C4-2B (cell line): ENCODE results near the gene AHRR.

Source experiments
- H3K27ac ChIP-seq: fragments of 450-650 bp; 2 replicates; pipeline ENCODE4 v1.5.1; 2017
- ZFX ChIP-seq: fragments of 450-650 bp; IDR thresholded peaks from 2 replicates; pipeline ENCODE4 v1.6.1; 2017
- TF ChIP-seq, protein P1 (sequence below): fragments of 450-650 bp; conservative IDR thresholded peaks from 2 replicates; pipeline ENCODE4 v1.5.1; 2017; ENCODE audit warnings: mild to moderate bottlenecking

Gene AHRR

DNA sequence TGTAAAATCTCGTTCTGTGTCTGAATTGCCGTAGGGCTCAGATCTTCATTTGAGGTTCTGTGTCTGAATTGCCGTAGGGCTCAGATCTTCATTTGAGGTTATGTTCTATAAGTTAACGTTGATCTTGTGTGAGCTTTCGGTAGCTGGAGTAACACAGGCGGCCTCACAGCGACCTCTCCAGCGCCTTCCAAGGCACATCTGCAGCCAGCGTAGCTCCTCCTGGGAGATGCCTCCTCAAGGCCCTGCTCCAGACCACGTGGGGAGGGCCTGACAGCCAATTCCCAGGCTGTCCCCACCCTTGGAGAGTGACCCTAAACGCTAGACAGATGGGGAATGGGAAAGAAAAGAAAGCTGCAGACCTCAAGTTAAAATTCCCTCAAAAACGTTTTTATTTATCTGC is 8.7 kb upstream of the AHRR start:
- TF ChIP-seq, protein P1, sequence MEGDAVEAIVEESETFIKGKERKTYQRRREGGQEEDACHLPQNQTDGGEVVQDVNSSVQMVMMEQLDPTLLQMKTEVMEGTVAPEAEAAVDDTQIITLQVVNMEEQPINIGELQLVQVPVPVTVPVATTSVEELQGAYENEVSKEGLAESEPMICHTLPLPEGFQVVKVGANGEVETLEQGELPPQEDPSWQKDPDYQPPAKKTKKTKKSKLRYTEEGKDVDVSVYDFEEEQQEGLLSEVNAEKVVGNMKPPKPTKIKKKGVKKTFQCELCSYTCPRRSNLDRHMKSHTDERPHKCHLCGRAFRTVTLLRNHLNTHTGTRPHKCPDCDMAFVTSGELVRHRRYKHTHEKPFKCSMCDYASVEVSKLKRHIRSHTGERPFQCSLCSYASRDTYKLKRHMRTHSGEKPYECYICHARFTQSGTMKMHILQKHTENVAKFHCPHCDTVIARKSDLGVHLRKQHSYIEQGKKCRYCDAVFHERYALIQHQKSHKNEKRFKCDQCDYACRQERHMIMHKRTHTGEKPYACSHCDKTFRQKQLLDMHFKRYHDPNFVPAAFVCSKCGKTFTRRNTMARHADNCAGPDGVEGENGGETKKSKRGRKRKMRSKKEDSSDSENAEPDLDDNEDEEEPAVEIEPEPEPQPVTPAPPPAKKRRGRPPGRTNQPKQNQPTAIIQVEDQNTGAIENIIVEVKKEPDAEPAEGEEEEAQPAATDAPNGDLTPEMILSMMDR = no peak
- no peak for TF ChIP-seq ZFX
- no peak overlapping the region for H3K27ac ChIP-seq

DNA sequence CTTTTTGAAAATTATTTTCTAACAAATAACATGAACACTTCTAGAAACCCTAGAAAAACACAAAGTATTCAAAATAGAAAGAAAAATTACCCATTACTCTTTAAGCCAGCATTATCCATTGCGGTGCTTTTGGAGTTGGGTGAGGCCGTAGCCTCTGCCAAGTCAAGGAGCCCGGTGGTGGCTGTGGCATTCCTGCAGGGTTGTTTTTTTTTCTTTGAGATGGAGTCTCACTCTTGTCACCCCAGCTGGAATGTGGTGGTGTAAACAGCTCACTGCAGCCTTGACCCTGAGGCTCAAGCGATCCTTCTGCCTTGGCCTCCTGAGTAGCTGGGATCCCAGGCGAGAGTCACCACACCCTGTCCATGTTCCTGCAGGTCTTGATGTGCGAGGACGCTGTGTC is 8.2 kb upstream of the AHRR start:
- H3K27ac ChIP-seq = no peak overlapping the region
- TF ChIP-seq ZFX = no peak
- TF ChIP-seq, protein P1 = no peak

DNA sequence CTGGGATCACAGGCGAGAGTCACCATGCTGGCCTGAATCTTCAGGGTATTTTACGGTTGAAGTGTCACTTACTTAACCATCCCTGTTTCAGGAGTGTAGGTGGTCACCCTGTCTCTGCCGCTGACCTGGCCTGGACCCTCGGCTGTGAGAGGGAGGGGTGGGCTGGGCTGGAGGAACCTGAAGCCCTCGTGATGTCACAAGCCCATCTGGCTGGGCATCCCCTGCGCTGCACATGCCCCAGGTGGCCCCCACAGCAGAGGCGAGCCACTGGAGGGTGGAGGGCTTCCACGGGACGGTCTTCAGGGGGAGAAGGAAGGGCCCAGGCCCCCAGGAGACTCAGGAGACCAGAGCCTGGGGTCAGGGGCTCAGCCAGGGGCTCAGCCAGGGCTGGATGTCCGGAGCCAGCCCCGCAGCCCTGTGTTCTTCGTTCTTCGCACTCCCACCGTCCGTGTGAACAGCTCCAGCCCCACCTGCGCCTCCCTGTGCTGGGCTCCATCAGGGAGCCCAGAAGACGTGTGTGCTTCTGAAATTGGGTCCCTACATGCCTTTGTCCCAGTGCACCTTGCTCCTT is 7.6 kb upstream of the AHRR start:
- TF ChIP-seq, protein P1 = no peak
- TF ChIP-seq ZFX = no peak
- H3K27ac ChIP-seq = no peak overlapping the region

DNA sequence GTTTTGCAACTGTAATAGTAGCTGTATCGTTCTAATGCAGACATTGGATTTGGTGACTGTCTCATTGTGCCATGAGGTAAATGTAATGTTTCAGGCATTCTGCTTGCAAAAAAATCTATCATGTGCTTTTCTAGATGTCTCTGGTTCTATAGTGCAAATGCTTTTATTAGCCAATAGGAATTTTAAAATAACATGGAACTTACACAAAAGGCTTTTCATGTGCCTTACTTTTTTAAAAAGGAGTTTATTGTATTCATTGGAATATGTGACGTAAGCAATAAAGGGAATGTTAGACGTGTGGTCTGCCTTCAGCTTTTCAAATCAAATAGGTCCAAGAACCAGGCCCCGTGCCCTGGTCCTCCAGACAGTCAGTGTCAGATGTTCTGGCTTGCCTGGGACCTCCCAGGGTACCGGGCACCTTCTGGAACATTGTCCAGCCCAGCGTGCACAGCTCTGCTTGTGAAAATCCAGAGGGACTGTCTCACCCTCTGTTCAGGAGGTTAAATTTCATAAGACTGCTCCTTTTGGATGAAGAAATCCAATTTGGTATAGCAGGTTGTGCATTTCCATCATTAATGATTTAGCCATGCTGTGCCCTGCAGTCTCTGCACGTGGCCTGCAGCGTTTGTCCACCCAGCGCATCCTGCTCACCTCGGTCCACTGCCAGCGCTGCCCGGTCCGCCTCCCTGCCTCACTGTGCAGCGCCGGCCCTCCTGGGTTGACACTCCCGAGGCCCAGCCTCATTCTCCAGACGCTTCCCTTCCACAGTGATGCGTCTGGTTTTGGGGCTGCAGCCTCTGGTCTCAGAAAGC is 6.6 kb upstream of the AHRR start:
- TF ChIP-seq ZFX = no peak
- TF ChIP-seq, protein P1 = no peak
- H3K27ac ChIP-seq = no peak overlapping the region

DNA sequence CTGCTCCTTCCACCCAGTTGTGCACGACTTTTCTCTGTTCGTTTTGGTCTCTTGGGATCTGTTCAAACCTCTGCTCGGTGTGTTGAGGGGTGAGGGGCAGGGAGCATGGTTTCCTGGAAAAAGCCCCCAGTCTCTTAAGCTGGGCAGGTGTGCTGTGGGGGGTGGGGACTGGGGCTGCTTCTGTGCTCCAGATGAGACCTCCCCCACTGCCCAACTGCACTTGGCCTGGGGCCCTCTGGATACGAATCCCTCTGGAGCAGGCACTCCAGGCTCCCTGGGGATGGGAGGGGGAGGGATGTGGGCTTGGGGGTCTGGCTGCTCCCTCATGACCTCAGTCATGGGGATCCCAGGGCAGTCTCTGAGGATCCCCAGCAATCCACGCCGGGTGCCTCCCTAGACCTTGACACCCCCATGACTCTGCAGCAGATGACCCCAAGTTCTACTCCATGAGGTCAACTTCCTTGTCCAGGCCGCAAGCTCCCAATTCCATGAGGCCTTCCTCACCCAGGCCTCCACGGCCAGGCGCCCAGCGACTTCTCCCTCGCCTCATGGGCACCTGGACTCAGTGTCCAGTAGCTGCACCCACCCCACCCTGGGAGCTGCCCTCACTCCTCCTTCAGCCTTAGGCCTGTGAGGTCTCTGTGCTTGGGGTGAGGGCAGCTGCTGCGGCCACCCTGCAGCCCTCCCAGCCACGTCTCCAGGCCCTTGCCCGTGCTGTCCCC is 5.9 kb upstream of the AHRR start:
- TF ChIP-seq, protein P1 = no peak
- no peak for TF ChIP-seq ZFX
- H3K27ac ChIP-seq = no peak overlapping the region

DNA sequence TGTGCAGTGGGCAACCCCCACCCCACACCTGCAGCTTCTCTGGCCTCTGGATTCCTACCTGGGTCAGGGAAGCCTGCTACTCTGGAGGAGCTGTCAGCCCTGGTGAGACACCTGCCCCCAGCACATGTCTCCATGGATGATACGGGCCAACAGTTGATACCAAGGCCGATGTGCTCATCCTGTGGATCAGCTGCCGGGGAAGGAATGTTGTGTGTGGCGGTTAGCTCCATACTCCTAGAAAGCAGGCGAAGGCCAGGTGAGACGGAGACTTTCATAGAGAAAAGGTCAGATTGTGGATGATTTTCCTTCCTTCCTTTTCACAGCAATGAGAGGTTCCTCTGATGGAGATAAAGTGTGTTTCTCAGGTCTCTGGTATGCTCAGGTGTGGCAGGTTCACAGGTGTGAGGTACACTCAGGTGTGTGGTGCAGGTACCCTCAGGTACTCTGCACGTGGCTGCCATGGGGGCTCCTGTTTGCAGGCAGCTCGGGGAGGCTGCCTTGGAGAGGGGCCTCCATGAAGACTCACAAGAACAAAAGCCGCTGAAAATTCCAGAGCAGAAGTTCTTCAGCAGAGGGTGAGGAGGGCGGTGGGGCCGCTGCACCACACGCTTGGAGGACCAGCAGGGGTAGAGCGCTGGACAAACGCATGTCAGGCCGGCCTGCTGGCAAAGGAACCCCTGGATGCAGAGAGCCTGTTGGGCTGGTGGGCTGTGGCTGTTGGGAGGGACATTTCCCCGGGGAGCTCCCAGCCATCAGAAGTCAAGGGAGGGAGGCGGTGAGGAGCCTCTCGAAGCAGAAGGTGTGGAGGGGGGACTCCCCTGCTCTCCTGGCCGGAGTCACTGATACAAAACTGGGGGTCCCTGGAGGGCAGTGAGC is 5.1 kb upstream of the AHRR start:
- no peak overlapping the region for H3K27ac ChIP-seq
- TF ChIP-seq, protein P1 = no peak
- no peak for TF ChIP-seq ZFX
